ENCODE measurements around the gene CCNJL.
"Not testable (repeated sequence)": the region's sequence is repeated elsewhere in the genome, so short reads cannot be mapped to it uniquely, and the experiment has no call there.

The CCNJL gene

GRCh38 chr5:160260006-160260775, 52.2 kb downstream of the CCNJL start:
- no peak for DNase-seq

- DNase-seq = no peak
These were observed 53.0 kb downstream of the CCNJL start for GRCh38 chr5:160259341-160259740.

GRCh38 chr5:160254706-160255105, 57.7 kb downstream of the CCNJL start:
- DNase-seq = no peak

DNA sequence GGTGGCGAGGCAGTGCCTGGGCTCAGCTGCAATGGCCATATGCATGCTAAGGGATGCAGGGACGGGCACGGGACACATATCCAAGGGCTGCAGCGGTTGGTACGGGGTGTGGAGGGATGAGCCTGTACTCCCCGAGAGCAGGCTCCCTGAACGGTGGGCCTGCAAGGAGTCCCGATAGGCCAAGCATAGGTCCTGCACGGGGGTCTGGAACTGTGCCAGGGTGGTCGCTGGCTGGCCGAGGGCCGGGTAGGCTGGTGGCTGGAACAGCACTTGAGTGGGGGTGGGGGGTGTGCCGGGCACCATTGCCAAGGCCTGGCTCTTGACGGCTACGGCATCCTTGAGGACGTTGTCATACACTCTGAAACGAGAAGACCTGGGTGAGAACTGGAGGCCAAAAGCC, 58.9 kb downstream of the CCNJL start:
- no peak for DNase-seq

GRCh38 chr5:160252916-160253315, 59.4 kb downstream of the CCNJL start:
- no peak for DNase-seq

DNA sequence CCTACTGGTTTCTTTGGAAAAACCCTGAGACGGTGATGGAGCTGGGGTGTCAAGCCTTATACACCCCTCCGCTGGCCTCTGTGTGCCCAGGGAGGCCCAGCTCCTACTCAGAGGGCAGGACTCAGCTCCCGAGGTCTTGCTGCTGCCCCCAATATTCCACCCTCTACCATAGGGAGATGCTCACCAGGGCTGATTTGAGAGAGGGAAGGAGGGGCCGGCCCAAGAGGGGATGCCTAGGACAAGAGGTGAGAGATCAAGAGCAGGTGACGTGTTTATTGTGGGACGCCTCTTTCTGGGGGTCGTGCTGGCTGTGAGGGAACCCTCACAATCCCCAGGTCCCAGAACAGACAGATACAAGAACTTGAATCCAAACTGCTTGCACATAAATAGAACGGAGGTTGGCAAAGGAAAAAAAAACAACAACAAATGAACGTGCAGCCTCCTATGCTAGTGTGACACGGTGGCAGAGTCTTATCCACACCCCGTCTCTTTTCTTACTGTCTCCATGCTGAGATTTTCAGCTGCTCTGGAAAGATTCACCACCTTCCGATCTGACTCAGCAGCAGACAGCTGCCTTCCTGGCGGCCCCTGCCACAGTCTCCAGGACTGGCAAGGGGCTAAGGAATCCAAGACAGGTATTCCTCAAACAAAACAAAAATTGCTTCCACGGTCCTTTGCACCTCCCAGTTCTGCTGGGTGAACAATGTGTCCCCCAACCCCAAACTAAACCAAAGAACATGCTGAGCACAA, 60.8 kb downstream of the CCNJL start:
- no peak for DNase-seq

GRCh38 chr5:160250826-160251225, 61.5 kb downstream of the CCNJL start:
- no peak for DNase-seq

DNA sequence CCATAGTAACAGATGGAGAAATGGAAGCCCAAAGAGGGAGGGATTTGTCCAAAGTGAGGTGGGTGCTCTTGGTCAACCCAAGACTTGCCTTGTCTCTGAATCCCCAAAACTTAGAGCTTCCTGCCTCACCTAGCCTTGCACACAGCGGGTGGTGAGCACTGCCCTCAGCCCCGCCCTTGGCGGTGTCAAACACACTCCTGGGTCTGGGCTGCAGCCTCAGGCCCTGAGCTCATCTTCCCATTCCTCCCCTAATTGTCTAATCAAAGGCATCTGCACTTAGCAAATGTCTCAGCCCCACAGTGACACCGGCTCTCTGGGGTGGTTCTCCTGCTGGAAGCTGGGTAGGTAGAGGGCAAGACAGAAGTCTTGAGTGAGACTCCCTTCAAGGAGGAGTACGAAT, 62.1 kb downstream of the CCNJL start:
- no peak for DNase-seq

GRCh38 chr5:160249570-160249969, 62.8 kb downstream of the CCNJL start:
- not testable (repeated sequence) for DNase-seq

DNA sequence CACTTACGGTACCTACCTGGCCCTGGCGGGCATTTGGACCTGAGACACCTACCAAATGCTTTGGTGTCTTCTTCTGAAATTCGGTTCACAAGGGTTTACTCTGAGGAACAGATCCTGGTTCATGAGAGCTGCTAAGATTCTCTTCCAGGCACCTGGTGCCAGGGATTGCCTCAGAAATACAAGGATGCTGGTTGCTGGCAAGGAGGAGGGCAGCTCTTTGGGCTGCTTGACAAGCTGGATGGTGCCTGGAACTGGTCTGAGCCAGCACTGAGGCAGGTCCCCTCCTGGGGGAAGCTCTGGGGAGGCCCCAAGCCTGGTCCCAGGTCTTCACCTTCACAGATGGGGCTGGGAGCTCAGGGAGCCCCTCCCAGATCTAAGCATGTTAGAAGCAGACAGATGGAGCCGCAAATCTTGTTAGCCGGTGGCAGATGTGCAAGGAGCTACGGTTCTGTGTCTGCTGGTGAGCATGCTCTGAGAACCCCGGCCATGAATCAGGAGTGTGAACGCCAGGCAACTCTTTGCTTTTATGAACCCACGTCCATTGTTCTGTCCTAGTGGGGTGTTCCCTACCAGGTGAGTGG, 66.8 kb downstream of the CCNJL start:
- DNase-seq = no peak

GRCh38 chr5:160242145-160242544, 70.2 kb downstream of the CCNJL start:
- no peak for DNase-seq

- DNase-seq = no peak
These were observed 72.0 kb downstream of the CCNJL start for GRCh38 chr5:160240350-160240749.

DNA sequence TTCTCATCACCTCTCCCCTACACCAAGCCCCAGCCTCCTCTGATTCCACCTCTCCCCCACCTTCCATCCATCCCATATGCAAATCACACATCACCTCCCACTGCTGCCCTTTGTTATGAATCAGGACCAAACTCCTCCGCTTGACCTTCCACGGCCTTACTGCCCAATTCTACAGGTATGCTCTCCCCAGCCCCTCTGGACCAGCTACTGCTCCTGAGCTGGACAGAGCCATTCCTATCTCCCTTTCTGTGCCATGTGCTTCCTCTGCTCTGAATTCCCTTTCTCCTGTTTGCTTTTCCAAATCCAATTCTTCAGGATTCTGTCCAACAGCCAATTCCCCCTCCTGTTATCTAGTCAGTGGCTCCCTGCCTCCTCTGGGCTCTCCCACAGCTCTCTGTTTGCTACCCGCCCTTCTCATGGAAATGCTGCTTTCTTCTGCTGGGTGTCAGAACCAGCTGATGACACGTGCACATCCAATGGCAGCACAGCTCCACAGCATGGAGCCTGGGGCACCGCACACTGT, 74.7 kb downstream of the CCNJL start:
- DNase-seq = no peak

DNA sequence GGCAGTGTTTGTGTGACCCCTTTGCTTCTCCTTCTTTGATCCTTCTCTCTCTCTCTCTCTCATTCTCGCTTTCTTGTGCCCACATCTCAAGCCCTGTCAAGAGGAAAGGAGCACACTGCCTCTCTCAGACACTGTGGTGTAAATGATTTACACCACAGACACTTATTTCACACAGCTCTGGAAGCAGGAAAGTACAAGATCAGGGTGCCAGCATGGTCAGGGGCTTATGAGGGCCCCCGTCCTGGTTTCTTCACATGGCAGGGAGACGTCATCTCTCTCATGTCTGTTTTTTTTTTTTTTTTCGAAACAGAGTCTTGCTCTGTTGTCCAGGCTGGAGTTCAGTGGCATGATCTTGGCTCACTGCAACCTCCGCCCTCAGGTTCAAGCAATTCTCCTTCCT, 76.6 kb downstream of the CCNJL start:
- no peak for DNase-seq

DNA sequence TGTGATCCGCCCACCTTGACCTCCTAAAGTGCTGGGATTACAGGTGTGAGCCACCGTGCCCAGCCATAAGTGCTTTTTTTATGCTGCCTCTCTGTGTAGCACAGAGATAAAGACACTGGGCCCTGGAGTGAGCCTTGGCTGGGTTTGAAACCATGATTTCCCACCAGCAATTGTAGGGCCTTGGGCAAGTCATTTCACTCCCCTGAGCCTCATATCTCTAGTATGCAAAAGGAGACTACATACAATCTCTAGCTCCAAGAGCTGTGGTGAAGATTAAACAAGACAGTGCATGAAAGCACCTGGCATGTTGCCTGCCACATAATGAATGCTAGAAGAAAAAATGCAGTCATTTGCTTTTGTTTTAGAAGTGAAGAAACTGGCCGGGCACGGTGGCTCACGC, 79.1 kb downstream of the CCNJL start:
- no peak for DNase-seq

- no peak for DNase-seq
These were observed 80.5 kb downstream of the CCNJL start for GRCh38 chr5:160231783-160232342.

DNA sequence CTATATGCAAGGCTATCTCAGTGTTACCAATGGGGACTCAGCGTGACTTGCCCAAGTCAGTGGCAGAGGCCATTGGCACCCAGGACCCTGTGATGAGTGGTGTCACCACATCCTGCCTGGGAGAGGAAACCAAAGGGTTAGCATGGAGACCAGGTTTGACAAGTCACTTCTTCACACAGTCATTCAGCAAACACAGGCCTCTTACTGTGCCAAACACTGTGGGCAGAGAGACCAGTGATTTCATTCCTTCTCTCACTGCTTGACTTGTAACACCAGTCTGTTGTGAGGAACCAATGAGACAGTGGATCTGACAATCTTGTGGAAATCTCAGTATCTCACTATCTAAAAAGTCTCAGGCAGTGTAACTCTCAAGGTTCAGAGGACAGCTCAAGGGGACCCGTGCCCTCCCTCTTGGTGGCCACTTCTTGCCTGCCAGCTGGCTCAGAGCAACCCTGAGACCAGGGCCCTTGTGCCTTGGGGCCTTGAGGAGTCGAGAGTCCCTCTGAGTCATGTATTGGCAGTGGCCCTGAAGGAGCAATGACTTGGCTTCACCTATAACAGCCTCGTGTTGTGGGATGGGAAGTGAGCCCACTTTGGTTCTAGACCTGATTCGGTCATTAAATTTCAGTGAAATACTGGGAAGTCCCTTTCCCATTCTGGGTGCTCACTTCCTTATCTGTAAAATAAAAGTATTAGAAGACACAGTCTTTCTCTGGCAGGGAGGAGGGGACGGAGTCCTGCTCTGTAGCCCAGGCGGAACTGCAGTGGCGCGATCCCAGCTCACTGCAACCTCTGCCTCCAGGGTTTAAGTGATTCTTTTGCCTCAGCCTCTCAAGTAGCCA, 81.5 kb downstream of the CCNJL start:
- DNase-seq = no peak

GRCh38 chr5:160229190-160229742, 83.1 kb downstream of the CCNJL start, which contains the start of gene FABP6:
Gene FABP6 (plus strand): TSS chr5:160229506. CDS start chr5:160229558, 52 bp downstream.
- DNase-seq = no peak

DNA sequence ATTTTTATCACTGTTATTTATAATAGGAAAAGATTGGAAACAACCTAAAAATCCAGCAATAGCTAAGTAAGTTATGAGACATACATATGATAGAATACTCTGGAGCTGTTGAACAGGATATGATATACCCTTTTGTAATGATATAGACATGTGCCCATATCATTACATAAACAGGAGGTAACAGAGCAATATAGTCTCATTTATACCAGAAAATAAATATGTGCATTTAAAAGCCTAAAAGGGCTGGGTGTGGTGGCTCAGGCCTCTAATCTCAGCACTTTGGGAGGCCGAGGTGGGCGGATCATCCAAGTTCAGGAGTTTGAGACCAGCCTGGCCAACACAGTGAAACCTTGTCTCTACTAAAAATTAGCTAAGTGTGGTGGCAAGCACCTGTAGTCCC, 85.4 kb downstream of the CCNJL start:
- DNase-seq = no peak

DNA sequence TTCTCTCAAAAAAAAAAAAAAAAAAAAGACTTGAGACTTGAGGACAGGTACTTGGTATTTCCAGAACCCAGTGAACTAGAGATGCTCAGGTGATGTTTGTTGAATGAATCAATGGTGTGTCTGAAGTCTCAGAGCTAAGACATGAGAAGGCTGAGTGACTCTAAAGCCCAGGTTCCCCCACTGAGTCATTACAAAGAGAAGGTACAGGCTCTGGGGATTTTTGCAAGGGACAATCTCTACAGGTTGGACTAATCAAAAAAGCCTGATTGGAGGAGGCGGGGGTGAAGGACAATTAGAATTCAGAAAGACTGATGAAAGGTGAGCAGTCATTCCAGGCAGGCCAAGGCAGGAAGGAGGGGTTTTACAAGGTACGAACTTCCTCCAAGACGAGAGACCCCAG, 91.3 kb downstream of the CCNJL start:
- no peak for DNase-seq

DNA sequence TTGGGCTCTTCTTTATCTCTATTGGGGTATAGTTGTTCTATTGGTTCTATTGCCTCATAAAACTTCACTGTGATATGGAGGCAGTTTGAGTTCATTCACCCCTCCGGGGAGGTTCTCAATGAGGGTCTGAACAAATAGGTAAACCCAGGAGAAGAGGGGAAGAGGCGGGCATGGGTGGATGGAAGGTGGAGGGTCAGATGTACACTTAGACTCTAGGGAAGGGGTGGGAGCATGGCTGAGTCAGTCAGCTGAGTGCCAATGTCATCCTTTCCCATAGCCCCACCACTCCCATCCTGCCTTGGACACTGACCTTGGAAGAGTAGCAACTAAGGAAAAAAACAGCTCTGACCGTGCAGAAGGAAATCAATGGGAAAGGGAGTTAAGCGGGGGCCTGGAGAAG, 93.0 kb downstream of the CCNJL start:
- no peak for DNase-seq

GRCh38 chr5:160213537-160213936, 98.8 kb downstream of the CCNJL start:
- no peak for DNase-seq

All from activated T-cell treated with anti-CD3 and anti-CD28 coated beads for 4 hours (primary cell).